Omental fat pad (tissue), 4 donors: ENCODE measurements around the gene ZNF415. TPM values are rescaled to one million over a fixed set of nuclear protein-coding genes. Genes with fewer than 3 reads are reported as not detected.

Experiments
- ATAC-seq: fragments of 150-250 bp; one replicate; pipeline ENCODE4 v1.9.1; 2016; ENCODE audit warnings: mild to moderate bottlenecking, moderate library complexity; ENCODE audit not compliant: low FRiP score
- DNase-seq: peaks from one replicate; pipeline ENCODE4 v3.0.0-alpha.2; 2019; ENCODE audit warnings: low spot score
- total RNA-seq, 4 donors: library from RNA; depleted of rRNA; stranded (reverse); fragments of >200 nt; gene quantifications; one replicate each; pipeline ENCODE4 v1.1.0, GENCODE V29; 2016
- TF ChIP-seq, protein P1 (sequence below), 3 donors: fragments of 450-650 bp; IDR thresholded peaks; one replicate each; pipeline ENCODE4 v1.5.1; 2016 to 2017; ENCODE audit warnings: antibody characterized with exemption in 3 of 3, mild to moderate bottlenecking in 3 of 3, moderate library complexity in 2 of 3

Gene ZNF415
- total RNA-seq, 4 donors from 2014 or later: 4.2 to 12.6 (median 10.3) TPM

DNA sequence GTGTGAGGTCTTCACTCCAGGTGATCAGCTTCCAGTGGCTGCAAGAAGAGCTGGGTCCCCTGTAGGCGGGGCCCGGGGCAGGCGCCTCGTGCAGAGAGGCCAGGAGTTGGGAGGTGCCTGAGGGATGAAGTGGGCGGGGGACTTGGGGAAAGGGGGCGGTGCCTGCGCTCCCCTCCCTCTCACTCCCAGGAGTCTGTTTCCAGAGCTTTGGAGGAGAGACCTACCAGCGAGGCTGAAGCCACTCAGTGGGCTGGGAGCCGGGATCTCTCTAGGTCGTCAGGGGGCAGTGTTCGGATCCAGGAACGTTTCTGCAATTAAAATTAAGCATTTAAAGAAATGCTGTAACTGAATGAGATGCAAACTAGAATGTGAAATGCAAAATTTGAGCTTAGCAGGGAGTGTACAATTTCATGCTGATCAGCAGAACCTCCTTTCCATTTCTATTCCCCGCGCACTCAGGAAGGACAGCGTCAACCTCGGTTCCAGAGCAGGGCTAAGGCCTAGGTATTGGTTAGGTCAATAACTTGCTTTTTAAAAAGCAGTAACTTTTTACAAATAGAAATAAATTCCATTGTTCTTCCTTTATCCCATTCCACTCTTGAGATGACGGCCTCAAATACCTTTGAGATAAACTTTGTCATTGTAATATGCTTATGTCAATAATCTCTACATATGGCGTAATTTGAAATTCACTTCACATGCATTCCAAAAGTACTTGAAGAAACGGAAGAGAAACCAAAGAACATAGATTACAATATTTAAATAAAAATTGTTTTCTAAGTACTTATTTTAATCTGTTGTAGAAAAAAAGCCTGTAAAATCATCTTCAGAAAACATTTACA, 41.1 kb downstream of the ZNF415 start:
- DNase-seq (no peak), ATAC-seq (no peak)
- TF ChIP-seq, protein P1, sequence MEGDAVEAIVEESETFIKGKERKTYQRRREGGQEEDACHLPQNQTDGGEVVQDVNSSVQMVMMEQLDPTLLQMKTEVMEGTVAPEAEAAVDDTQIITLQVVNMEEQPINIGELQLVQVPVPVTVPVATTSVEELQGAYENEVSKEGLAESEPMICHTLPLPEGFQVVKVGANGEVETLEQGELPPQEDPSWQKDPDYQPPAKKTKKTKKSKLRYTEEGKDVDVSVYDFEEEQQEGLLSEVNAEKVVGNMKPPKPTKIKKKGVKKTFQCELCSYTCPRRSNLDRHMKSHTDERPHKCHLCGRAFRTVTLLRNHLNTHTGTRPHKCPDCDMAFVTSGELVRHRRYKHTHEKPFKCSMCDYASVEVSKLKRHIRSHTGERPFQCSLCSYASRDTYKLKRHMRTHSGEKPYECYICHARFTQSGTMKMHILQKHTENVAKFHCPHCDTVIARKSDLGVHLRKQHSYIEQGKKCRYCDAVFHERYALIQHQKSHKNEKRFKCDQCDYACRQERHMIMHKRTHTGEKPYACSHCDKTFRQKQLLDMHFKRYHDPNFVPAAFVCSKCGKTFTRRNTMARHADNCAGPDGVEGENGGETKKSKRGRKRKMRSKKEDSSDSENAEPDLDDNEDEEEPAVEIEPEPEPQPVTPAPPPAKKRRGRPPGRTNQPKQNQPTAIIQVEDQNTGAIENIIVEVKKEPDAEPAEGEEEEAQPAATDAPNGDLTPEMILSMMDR (IDR thresholded peaks at IDR 0.05): no peak

DNA sequence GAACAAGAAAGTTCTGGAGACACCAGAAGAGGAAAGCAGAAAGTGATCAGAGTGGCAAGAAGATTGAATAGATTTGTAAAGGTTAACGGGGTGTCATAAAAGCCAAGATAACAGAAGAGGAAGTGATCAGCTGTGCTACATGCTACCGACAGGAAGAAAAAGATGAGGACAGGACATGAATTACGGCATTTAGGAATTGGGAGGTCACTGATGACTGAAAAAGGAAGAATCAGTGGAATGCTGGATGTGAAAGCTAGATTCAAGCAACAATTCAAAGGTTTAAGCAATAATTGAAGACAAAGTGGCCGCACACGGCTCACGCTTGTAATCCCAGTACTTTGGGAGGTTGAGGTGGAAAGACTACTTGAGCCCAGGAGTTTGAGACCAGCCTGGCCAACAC, 44.6 kb downstream of the ZNF415 start:
- TF ChIP-seq, protein P1 (IDR thresholded peaks at IDR 0.05): no peak
- ATAC-seq (no peak), DNase-seq (no peak)

DNA sequence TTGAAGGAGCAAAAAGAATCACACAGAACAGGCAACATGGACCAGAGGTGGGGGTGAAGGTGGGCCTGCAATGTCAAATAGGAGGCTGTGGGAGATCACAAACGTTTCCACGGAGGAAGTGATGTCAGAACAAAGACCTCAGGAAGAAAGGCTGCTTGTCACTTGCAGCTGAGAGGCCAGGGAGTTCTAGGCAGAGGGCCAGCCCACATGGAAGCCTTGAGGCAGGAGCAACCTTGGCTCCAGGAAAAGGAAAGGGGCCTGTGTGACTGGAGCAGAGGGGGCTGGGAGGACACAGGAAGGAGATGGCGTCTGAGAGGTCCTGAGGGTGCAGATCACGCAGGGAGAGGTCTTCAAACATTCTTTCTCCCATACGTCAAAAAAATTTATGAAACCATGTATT, 45.8 kb downstream of the ZNF415 start:
- TF ChIP-seq, protein P1 (IDR thresholded peaks at IDR 0.05): no peak
- DNase-seq (no peak), ATAC-seq (no peak)

DNA sequence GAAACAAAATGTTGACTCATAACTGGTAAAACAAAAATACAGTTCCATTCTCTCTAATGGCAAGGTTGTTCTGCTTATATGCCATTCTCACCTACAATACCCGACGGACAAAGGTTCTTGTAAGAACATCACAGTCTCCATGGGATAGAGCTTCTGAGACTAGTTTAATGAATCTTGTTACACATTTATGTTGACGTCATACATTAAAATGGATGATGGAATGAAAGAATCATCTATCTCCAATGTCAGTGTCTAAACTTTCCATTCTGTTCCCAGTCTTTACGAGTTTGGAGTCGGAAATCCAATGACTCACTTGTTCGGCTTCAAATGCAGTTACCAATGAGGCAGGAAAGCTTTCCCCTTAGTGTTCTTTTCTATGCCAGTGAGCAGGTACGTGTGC, 47.2 kb downstream of the ZNF415 start:
- TF ChIP-seq, protein P1 (IDR thresholded peaks at IDR 0.05): no peak
- ATAC-seq (no peak), DNase-seq (no peak)

DNA sequence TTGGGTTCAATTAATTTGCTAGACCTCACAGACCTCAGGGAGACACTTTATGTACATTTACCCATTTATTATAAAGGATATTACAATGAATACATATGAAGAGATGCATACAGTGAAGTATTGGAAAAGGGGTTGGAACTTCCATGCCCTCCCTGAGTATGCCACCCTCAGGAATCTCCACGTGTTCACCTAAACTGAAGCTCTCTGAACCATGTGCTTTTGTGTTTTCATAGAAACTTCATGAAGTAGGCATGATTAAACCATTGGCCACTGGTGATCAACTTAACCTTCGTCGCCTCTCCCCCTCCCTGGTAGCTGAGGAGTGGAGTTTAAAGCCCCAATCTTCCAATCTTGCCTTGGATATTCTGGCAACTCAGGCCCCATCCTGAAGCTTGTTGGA, 49.8 kb downstream of the ZNF415 start:
- ATAC-seq (no peak), DNase-seq (no peak)
- TF ChIP-seq, protein P1 (IDR thresholded peaks at IDR 0.05): no peak

DNA sequence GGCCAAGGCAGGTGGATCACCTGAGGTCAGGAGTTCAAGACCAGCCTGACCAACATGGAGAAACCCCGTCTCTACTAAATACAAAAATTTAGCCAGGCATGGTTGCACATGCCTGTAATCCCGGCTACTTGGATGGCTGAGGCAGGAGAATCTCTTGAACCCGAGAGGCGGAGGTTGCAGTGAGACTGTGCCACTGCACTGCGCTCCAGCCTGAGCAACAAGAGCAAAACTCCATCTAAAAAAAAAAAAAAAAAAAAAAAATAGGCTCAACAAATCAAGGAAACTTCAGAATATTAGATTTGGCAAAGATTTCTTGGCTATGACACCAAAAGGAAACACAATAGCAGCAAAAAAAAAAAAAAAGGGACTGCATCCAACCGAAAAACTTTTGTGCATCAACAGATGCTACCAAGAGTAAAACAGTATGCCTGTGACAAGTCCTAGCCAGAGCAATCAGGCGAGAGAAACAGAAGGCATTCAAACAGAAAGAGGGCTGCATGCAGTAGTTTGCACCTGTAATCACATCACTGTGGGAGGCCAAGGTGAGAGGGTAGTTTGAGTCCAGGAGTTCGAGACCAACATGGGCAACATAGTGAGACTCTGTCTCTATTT, 53.3 kb downstream of the ZNF415 start:
- DNase-seq: no peak
- TF ChIP-seq, protein P1 (IDR thresholded peaks at IDR 0.05): no peak
- no peak for ATAC-seq

DNA sequence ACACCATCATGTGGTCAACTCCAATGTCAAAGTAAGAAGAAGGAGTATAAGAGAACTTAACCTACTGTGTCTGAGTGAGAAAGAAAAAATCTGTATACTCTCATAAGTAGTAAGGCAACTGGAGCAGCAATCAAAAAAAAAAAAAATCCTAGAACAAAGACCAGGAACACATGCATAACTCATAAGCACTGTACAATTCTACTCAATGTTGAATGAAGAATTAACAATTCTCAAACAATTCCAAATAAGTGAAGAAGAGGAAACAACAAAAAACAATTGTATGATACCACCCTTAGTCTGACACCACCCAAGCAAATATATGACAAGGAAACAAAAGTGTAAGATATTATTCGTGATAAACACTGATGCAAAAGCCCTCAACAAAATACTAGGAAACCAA, 54.0 kb downstream of the ZNF415 start:
- TF ChIP-seq, protein P1 (IDR thresholded peaks at IDR 0.05): no peak
- no peak for DNase-seq
- no peak for ATAC-seq
